Stomach (tissue), 4 donors: Measurements from ENCODE around the gene MRC2.

Source experiments
- EP300 ChIP-seq: sonication (generic); formaldehyde crosslinking; IDR thresholded peaks from one replicate; pipeline ENCODE4 v1.6.1; 2017; ENCODE audit warnings: antibody characterized with exemption
- POLR2A ChIP-seq, 4 donors: fragments of 450-650 bp; IDR thresholded peaks; one replicate each; pipeline ENCODE4 v1.6.1; 2016; ENCODE audit warnings: antibody characterized with exemption in 4 of 4, control low read depth in 2 of 4, mild to moderate bottlenecking in 1 of 4, moderate library complexity in 1 of 4
- POLR2AphosphoS5 ChIP-seq, 3 donors: sonication (generic); formaldehyde crosslinking; IDR thresholded peaks; one replicate each; pipeline ENCODE4 v1.6.1; 2016; ENCODE audit warnings: antibody characterized with exemption in 3 of 3
- TF ChIP-seq, protein P1 (sequence below), 7 experiments: fragments of 450-650 bp in 4 of 7; fragments of 200-600 bp in 3 of 7; sonication (generic) in 3 of 7; IDR thresholded peaks; one replicate each; pipeline ENCODE4 v1.5.1; 2016 to 2019; ENCODE audit warnings: antibody characterized with exemption in 7 of 7, control low read depth in 2 of 7, mild to moderate bottlenecking in 1 of 7

- TF ChIP-seq, protein P1, sequence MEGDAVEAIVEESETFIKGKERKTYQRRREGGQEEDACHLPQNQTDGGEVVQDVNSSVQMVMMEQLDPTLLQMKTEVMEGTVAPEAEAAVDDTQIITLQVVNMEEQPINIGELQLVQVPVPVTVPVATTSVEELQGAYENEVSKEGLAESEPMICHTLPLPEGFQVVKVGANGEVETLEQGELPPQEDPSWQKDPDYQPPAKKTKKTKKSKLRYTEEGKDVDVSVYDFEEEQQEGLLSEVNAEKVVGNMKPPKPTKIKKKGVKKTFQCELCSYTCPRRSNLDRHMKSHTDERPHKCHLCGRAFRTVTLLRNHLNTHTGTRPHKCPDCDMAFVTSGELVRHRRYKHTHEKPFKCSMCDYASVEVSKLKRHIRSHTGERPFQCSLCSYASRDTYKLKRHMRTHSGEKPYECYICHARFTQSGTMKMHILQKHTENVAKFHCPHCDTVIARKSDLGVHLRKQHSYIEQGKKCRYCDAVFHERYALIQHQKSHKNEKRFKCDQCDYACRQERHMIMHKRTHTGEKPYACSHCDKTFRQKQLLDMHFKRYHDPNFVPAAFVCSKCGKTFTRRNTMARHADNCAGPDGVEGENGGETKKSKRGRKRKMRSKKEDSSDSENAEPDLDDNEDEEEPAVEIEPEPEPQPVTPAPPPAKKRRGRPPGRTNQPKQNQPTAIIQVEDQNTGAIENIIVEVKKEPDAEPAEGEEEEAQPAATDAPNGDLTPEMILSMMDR (IDR thresholded peaks at IDR 0.05): no peak
- no peak for TF ChIP-seq EP300
- no peak for TF ChIP-seq POLR2AphosphoS5 (IDR thresholded peaks at IDR 0.05)
- no peak for TF ChIP-seq POLR2A (IDR thresholded peaks at IDR 0.05)
Observed at GRCh38 chr17:62674841-62675240, 47.4 kb downstream of the MRC2 start.
